ENCODE data around the gene CDO1. TPM values are rescaled to one million over a fixed set of nuclear protein-coding genes. Genes with fewer than 3 reads are reported as not detected.
"Not testable (repeated sequence)": the region's sequence is repeated elsewhere in the genome, so short reads cannot be mapped to it uniquely, and the experiment has no call there.

Gene CDO1
- total RNA-seq, 1 donor from 2014 or later: 2.8 TPM

DNA sequence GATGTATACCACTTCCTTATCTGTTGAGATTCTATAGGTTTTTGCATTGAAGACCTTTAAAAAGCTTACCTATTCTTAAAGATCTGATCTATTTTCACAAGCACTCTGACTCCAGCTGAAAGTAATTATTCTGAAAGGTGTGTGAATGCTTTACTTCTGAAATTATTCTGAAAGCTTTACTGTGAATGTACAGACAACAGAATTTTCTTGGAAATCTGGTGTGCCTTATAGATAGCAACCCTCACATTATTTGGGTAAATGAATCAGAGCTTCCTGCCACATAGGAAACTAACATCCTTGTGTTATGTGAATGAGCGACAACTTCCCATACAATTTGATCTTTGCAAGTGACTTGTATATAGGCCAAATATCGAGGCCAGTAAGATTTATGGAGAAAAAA lies 6.5 kb downstream of the CDO1 start:
- TF ChIP-seq, protein P1, sequence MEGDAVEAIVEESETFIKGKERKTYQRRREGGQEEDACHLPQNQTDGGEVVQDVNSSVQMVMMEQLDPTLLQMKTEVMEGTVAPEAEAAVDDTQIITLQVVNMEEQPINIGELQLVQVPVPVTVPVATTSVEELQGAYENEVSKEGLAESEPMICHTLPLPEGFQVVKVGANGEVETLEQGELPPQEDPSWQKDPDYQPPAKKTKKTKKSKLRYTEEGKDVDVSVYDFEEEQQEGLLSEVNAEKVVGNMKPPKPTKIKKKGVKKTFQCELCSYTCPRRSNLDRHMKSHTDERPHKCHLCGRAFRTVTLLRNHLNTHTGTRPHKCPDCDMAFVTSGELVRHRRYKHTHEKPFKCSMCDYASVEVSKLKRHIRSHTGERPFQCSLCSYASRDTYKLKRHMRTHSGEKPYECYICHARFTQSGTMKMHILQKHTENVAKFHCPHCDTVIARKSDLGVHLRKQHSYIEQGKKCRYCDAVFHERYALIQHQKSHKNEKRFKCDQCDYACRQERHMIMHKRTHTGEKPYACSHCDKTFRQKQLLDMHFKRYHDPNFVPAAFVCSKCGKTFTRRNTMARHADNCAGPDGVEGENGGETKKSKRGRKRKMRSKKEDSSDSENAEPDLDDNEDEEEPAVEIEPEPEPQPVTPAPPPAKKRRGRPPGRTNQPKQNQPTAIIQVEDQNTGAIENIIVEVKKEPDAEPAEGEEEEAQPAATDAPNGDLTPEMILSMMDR (IDR thresholded peaks at IDR 0.05): no peak
- Mint-ChIP-seq H3K27me3 (ENCODE audit: low read depth) (peaks cover 7% of the 10 kb centered on the region), H3K4me3 (ENCODE audit: unreplicated experiment) (no peak overlapping the region), H3K9me3 (ENCODE audit: low read depth) (no peaks in the 10 kb centered on the region), H3K4me1 (ENCODE audit: low read depth) (peaks cover 4% of the 10 kb centered on the region), H3K36me3 (ENCODE audit: low read depth) (peaks cover 12% of the 10 kb centered on the region), H3K27ac (ENCODE audit: unreplicated experiment) (no peak overlapping the region)
- DNase-seq (ENCODE audit: low spot score): no peak

DNA sequence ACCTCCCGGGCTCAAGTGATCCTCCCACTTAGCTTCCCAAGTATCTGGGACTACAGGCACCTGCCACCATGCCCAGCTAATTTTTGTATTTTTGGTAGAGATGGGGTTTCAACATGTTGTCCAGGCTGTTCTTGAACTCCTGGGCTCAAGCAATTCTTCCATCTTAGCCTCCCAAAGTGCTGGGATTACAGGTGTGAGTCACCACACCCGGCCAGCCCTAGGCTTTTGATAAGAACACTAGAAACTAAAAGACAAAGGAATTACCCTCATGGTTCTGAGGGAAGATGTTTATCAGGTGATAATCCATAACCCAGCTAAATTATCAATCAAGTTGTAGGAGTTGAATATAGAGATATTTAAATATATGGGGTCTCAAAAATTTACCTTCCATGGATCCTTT lies 8.4 kb downstream of the CDO1 start:
- H3K27me3 Mint-ChIP-seq (ENCODE audit: low read depth); H3K9me3 Mint-ChIP-seq (ENCODE audit: low read depth); H3K4me3 Mint-ChIP-seq (ENCODE audit: unreplicated experiment); DNase-seq (ENCODE audit: low spot score); H3K27ac Mint-ChIP-seq (ENCODE audit: unreplicated experiment); H3K4me1 Mint-ChIP-seq (ENCODE audit: low read depth): not testable (repeated sequence)
- H3K36me3 Mint-ChIP-seq (ENCODE audit: low read depth): peaks cover 14% of the 10 kb centered on the region

DNA sequence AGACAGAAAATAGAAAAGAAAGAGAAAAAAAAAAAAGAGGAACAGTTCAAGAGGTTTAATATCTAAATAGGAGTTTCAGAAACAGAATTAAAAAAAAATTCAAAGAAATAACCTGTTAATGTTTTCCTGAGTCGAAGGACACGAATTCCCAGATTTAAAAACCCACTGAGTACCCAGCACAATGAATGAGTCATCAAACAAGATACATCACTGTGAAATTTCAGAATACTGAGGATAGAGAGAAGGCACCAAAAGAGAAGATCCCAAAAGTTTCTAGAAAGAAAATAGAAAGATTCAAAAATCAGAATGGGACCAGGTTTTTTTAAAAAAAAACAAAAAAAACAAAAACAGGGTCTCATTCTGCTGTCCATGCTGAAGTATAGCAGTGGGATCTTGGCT lies 8.8 kb downstream of the CDO1 start:
- Mint-ChIP-seq H3K36me3 (ENCODE audit: low read depth) (peaks cover 13% of the 10 kb centered on the region), H3K4me3 (ENCODE audit: unreplicated experiment) (no peak overlapping the region), H3K27ac (ENCODE audit: unreplicated experiment) (no peak overlapping the region), H3K9me3 (ENCODE audit: low read depth) (no peaks in the 10 kb centered on the region), H3K4me1 (ENCODE audit: low read depth) (peaks cover 4% of the 10 kb centered on the region), H3K27me3 (ENCODE audit: low read depth) (no peaks in the 10 kb centered on the region)
- DNase-seq (ENCODE audit: low spot score): no peak
- TF ChIP-seq, protein P1 (IDR thresholded peaks at IDR 0.05): no peak

DNA sequence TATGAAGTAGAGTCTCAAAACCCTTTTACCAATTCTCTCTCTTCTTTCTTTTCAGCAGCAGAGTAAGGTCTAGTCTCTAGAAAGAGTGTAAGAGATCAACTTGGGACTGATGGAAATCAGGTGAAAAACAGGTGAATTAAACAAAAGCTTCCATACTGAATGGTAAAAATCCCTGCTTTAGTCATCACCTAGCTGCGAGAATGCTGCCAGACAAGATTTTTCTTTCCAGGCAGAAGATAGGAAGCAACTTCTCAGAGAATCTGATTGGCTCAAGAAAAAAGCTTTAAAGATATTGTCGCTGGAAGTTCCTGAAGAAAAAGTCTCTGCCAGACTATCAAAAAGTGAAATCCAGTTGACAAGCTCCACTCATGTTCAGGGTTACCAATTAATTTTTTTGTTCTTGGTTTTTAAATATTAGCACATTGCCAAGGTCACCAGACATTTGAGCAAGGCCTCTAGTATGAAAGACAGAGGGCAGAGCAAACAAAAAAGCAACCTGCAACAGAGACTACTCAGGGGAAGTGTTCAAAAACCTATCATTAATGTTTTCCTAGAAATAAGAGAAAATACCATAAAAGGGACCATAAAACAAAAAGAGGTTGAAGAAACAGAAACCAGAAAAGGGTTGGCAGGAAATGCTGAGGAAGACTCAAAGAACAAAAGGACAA lies 9.3 kb downstream of the CDO1 start:
- DNase-seq (ENCODE audit: low spot score): no peak
- Mint-ChIP-seq H3K9me3 (ENCODE audit: low read depth) (no peaks in the 10 kb centered on the region), H3K27ac (ENCODE audit: unreplicated experiment) (no peak overlapping the region), H3K27me3 (ENCODE audit: low read depth) (no peaks in the 10 kb centered on the region), H3K4me1 (ENCODE audit: low read depth) (peaks cover 4% of the 10 kb centered on the region), H3K36me3 (ENCODE audit: low read depth) (peaks cover 13% of the 10 kb centered on the region), H3K4me3 (ENCODE audit: unreplicated experiment) (no peak overlapping the region)
- TF ChIP-seq, protein P1 (IDR thresholded peaks at IDR 0.05): no peak

DNA sequence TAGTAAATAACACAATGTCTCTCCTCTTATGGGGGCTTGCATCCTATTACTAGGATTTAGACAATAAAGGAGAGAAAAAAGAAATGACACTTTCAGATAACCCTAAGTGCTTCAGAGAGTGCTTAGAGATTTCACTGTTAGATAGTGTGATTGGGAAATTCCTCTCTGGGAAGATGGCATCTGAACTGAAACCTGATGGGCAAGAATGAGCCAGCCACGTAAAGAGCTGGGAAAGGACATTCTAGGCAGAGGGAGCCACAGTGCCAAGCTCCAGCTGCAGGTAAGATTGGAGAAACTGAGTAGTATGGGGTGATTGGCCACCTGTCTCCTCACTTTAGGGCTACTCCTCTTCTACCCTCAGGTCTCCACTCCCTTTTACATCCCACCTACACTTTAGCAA lies 14.5 kb downstream of the CDO1 start:
- H3K4me3 Mint-ChIP-seq (ENCODE audit: unreplicated experiment): no peak overlapping the region
- no peaks in the 10 kb centered on the region for H3K27me3 Mint-ChIP-seq (ENCODE audit: low read depth)
- TF ChIP-seq, protein P1 (IDR thresholded peaks at IDR 0.05): no peak
- H3K4me1 Mint-ChIP-seq (ENCODE audit: low read depth): no peaks in the 10 kb centered on the region
- peaks cover 3% of the 10 kb centered on the region for H3K36me3 Mint-ChIP-seq (ENCODE audit: low read depth)
- no peaks in the 10 kb centered on the region for H3K9me3 Mint-ChIP-seq (ENCODE audit: low read depth)
- no peak for DNase-seq (ENCODE audit: low spot score)
- H3K27ac Mint-ChIP-seq (ENCODE audit: unreplicated experiment): no peak overlapping the region

DNA sequence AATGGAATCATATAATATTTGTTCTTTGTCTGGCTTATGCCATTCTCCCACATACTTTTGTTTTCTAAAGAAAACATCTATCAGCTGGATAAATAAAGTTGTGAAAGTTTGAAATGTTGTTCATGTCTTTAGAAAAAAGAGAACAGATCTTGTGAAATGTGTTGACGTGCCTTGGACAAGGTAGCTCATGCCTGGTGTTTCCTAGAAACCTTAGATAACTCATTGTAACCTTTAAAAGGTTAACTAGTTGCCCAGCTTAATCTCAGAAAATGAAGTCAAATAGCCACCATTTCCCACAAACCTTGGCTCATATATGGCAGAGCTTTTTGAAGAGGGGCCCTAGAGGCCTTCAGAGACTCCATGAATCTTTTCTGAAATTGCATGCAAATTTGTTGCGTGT lies 15.3 kb downstream of the CDO1 start:
- Mint-ChIP-seq H3K27me3 (ENCODE audit: low read depth) (no peaks in the 10 kb centered on the region), H3K9me3 (ENCODE audit: low read depth) (no peaks in the 10 kb centered on the region), H3K36me3 (ENCODE audit: low read depth) (peaks cover 3% of the 10 kb centered on the region), H3K27ac (ENCODE audit: unreplicated experiment) (no peak overlapping the region), H3K4me1 (ENCODE audit: low read depth) (no peaks in the 10 kb centered on the region), H3K4me3 (ENCODE audit: unreplicated experiment) (no peak overlapping the region)
- TF ChIP-seq, protein P1 (IDR thresholded peaks at IDR 0.05): no peak
- no peak for DNase-seq (ENCODE audit: low spot score)
